HCT116 (cell line): Measurements from ENCODE around the gene MAPK8IP3. TPM values are rescaled to one million over a fixed set of nuclear protein-coding genes. Genes with fewer than 3 reads are reported as not detected.

Experiments used
- ATAC-seq: fragments of 200-7000 bp; cut with Tn5 transposase; 2 replicates; pipeline ENCODE4 v1.9.1; 2020; ENCODE audit warnings: mild to moderate bottlenecking, moderate library complexity
- BruUV-seq: library from RNA; stranded (reverse); fragments of 400-500 nt; replicated peaks from 2 replicates; lab custom pipeline; 2021; lab: Mats Ljungman, UMichigan
- CTCF ChIA-PET: fragments of 300-600 bp; sonication (Branson Sonifier 250); formaldehyde crosslinking; loops from one replicate; lab custom pipeline; 2021; ENCODE audit warnings: antibody characterized with exemption; lab: Charles Lee
- POLR2A ChIA-PET: fragments of 300-600, 350-600 bp; sonication (Branson Sonifier 250); formaldehyde crosslinking; loops from one replicate; lab custom pipeline; 2021; ENCODE audit warnings: antibody characterized with exemption; lab: Charles Lee
- RAD21 ChIA-PET, 2 experiments: fragments of 300-600 bp; sonication (Branson Sonifier 250); formaldehyde crosslinking; loops; one replicate each; lab custom pipeline; 2023; ENCODE audit warnings: low total read pairs in 2 of 2; ENCODE audit not compliant: uncharacterized antibody in 2 of 2, unreplicated experiment in 2 of 2, low non-redundant PET in 1 of 2; lab: Charles Lee
- DNase-seq: peaks from one replicate; pipeline ENCODE4 v3.0.0-alpha.2; 2010; ENCODE audit warnings: low read depth, low spot score
- H2AFZ ChIP-seq: fragments of 200-600 bp; shearing (Covaris generic), sonication (generic); 2 replicates; pipeline ENCODE4 v1.6.1; 2017; ENCODE audit warnings: low read depth, mixed run types, mixed read lengths, antibody characterized with exemption, low read length; ENCODE audit not compliant: poor library complexity, severe bottlenecking
- H3K27ac ChIP-seq: 2 replicates; pipeline ENCODE4 v1.5.1; 2012; ENCODE audit warnings: low read depth, low read length
- H3K27me3 ChIP-seq: fragments of 200-600 bp; sonication (generic); 2 replicates; pipeline ENCODE4 v1.6.1; 2016; ENCODE audit warnings: mixed run types, low read length, mixed read lengths; ENCODE audit not compliant: insufficient read depth
- H3K36me3 ChIP-seq, 2 experiments: fragments of 200-500 bp in 1 of 2; fragments of 200-600 bp in 1 of 2; sonication (Bioruptor generic) in 1 of 2; sonication (generic) in 1 of 2; 2 replicates each; pipeline versions ENCODE4 v1.5.1 to v1.6.1; 2014 to 2016; ENCODE audit warnings: low read length in 2 of 2, inconsistent platforms in 1 of 2, mixed read lengths in 1 of 2, mixed run types in 1 of 2; ENCODE audit not compliant: insufficient read depth in 2 of 2, control insufficient read depth in 1 of 2
- H3K4me1 ChIP-seq, 2 experiments: fragments of 200-600 bp in 1 of 2; sonication (generic) in 1 of 2; 2 replicates each; pipeline versions ENCODE4 v1.5.1 to v1.6.1; 2012 to 2017; ENCODE audit warnings: low read length in 2 of 2, inconsistent platforms in 1 of 2, mild to moderate bottlenecking in 1 of 2, mixed read lengths in 1 of 2, mixed run types in 1 of 2, moderate library complexity in 1 of 2; ENCODE audit not compliant: insufficient read depth in 2 of 2, control insufficient read depth in 1 of 2
- H3K4me2 ChIP-seq: fragments of 200-600 bp; sonication (generic); 2 replicates; pipeline ENCODE4 v1.6.1; 2017; ENCODE audit warnings: mixed run types, low read length, mixed read lengths
- H3K4me3 ChIP-seq, 2 experiments: fragments of 200-600 bp in 1 of 2; sonication (generic) in 1 of 2; replicated peaks in 1 of 2; 2 replicates each; pipeline ENCODE4 v1.5.1; 2011 to 2016; ENCODE audit warnings: low read length in 2 of 2, control low read depth in 1 of 2, low read depth in 1 of 2, mild to moderate bottlenecking in 1 of 2, mixed read lengths in 1 of 2, mixed run types in 1 of 2
- H3K79me2 ChIP-seq: fragments of 200-600 bp; sonication (generic); 2 replicates; pipeline ENCODE4 v1.6.1; 2017; ENCODE audit warnings: mild to moderate bottlenecking, mixed run types, low read length, moderate library complexity, mixed read lengths; ENCODE audit not compliant: insufficient read depth
- H3K9ac ChIP-seq: fragments of 200-600 bp; sonication (generic); 2 replicates; pipeline ENCODE4 v1.6.1; 2016; ENCODE audit warnings: low read length, mixed read lengths
- H3K9me2 ChIP-seq: fragments of 200-600 bp; sonication (generic), shearing (Covaris generic); 2 replicates; pipeline ENCODE4 v1.6.1; 2017; ENCODE audit warnings: mixed run types, mild to moderate bottlenecking, moderate library complexity; ENCODE audit not compliant: insufficient read depth
- H3K9me3 ChIP-seq, 2 experiments: fragments of 200-500 bp in 1 of 2; fragments of 200-600 bp in 1 of 2; sonication (Bioruptor generic) in 1 of 2; sonication (generic) in 1 of 2; 2 replicates each; pipeline ENCODE4 v1.6.1; 2014 to 2017; ENCODE audit warnings: low read length in 2 of 2, mixed read lengths in 2 of 2, inconsistent platforms in 1 of 2, low read depth in 1 of 2, mild to moderate bottlenecking in 1 of 2, mixed run types in 1 of 2, moderate library complexity in 1 of 2; ENCODE audit not compliant: control insufficient read depth in 1 of 2, insufficient read depth in 1 of 2
- H4K20me1 ChIP-seq: fragments of 200-600 bp; sonication (generic), shearing (Covaris generic); 2 replicates; pipeline ENCODE4 v1.6.1; 2017; ENCODE audit warnings: mixed run types, mild to moderate bottlenecking, moderate library complexity; ENCODE audit not compliant: insufficient read depth
- CBX3 ChIP-seq: IDR thresholded peaks from 2 replicates; pipeline ENCODE4 v1.6.1; 2012; ENCODE audit warnings: low read depth
- ELF1 ChIP-seq: IDR thresholded peaks from 2 replicates; pipeline ENCODE4 v1.6.1; 2012; ENCODE audit warnings: low read depth, borderline replicate concordance
- EZH2 ChIP-seq: fragments of 200-600 bp; sonication (generic); IDR thresholded peaks from 2 replicates; pipeline ENCODE4 v1.6.1; 2017; ENCODE audit warnings: antibody characterized with exemption, mixed run types
- EZH2phosphoT487 ChIP-seq: fragments of 200-600 bp; IDR thresholded peaks from 2 replicates; pipeline ENCODE4 v1.6.1; 2018; ENCODE audit warnings: antibody characterized with exemption, borderline replicate concordance
- FOSL1 ChIP-seq: IDR thresholded peaks from 2 replicates; pipeline ENCODE4 v1.6.1; 2012; ENCODE audit warnings: low read depth
- JUND ChIP-seq: IDR thresholded peaks from 2 replicates; pipeline ENCODE4 v1.6.1; 2012
- POLR2AphosphoS5 ChIP-seq: IDR thresholded peaks from 2 replicates; pipeline ENCODE4 v1.6.1; 2011; ENCODE audit warnings: mild to moderate bottlenecking, low read depth, low read length, moderate library complexity
- RAD21 ChIP-seq: IDR thresholded peaks from 2 replicates; pipeline ENCODE4 v1.6.1; 2012; ENCODE audit warnings: low read depth, mild to moderate bottlenecking
- SIN3A ChIP-seq: IDR thresholded peaks from 2 replicates; pipeline ENCODE4 v1.6.1; 2012; ENCODE audit warnings: low read depth
- SP1 ChIP-seq: IDR thresholded peaks from 2 replicates; pipeline ENCODE4 v1.6.1; 2012; ENCODE audit warnings: low read depth
- SRF ChIP-seq: IDR thresholded peaks from 2 replicates; pipeline ENCODE4 v1.6.1; 2012; ENCODE audit warnings: low read depth
- TCF7L2 ChIP-seq: IDR thresholded peaks from 2 replicates; pipeline ENCODE4 v1.7.0; 2011; ENCODE audit warnings: borderline replicate concordance, inconsistent platforms; ENCODE audit not compliant: insufficient read depth, insufficient read length; ENCODE audit errors: extremely low read depth
- YY1 ChIP-seq: IDR thresholded peaks from 2 replicates; pipeline ENCODE4 v1.6.1; 2011; ENCODE audit warnings: low read length, low read depth, moderate library complexity, mild to moderate bottlenecking; ENCODE audit not compliant: insufficient replicate concordance; ENCODE audit errors: extremely low read depth
- ZFX ChIP-seq: fragments of 450-650 bp; IDR thresholded peaks from 2 replicates; pipeline ENCODE4 v1.6.1; 2017
- ZNF274 ChIP-seq: fragments of 200-500 bp; sonication (Bioruptor generic); IDR thresholded peaks from 2 replicates; pipeline ENCODE4 v1.6.1; 2014; ENCODE audit warnings: mild to moderate bottlenecking, low read depth, low read length, inconsistent platforms
- intact Hi-C: fragments of 100-400 bp; cut with micrococcal nuclease; formaldehyde crosslinking; loops from 2 replicates; pipeline ENCODE4 v1.10.0; 2022
- total RNA-seq: library from RNA; stranded (reverse); gene quantifications from one replicate; pipeline ENCODE4 v1.2.1, GENCODE V29; 2021; ENCODE audit not compliant: unreplicated experiment
- TF ChIP-seq, protein P1 (sequence below): IDR thresholded peaks from 2 replicates; pipeline ENCODE4 v1.6.1; 2011; ENCODE audit warnings: mild to moderate bottlenecking, low read length, moderate library complexity; ENCODE audit not compliant: insufficient replicate concordance; ENCODE audit errors: extremely low read depth
- TF ChIP-seq, protein P2 (sequence below): IDR thresholded peaks from 2 replicates; pipeline ENCODE4 v1.6.1; 2012
- TF ChIP-seq, protein P3 (sequence below): IDR thresholded peaks from 2 replicates; pipeline ENCODE4 v1.6.1; 2012

The MAPK8IP3 gene
- total RNA-seq, 1 experiment from 2014 or later, result 75.3 TPM

DNA sequence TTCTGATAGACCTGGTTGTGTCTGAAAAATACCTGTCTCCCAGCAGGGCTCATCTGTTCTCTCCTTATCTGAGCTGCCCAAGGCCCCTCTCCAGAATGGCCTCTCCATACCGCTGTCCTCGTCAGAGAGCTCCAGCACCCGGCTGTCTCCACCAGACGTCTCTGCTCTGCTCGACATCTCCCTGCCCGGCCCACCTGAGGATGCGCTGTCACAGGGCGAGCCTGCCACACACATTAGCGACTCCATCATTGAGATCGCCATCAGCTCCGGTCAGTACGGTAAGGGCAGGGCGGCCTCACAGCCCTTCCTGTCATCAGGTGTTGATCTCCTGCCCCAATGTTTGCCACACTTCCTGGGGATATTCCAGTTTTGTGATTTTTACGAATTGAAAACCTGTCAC, 38.1 kb upstream of the MAPK8IP3 start:
- POLR2A ChIA-PET, result no interaction called here
- BruUV-seq, result no TSS peak
- no peak for ATAC-seq

More for the DNA sequence above, 38.1 kb upstream of the MAPK8IP3 start:
- Histone ChIP-seq H4K20me1 (no peaks in the 10 kb centered on the region), H2AFZ (no peak overlapping the region), H3K9ac (no peak overlapping the region), H3K4me3 (no peak overlapping the region), H3K9me2 (no peaks in the 10 kb centered on the region), H3K4me2 (no peak overlapping the region), H3K79me2 (no peaks in the 10 kb centered on the region), H3K36me3 (peaks cover 32 to 53% of the 10 kb centered on the region in 2 experiments), H3K4me1 (no peaks in the 10 kb centered on the region), H3K9me3 (no peaks in the 10 kb centered on the region), H3K27me3 (no peaks in the 10 kb centered on the region), H3K27ac (no peak overlapping the region)
- ChIA-PET CTCF (interaction anchor here (1.4 kb wide), 1 partner anchor 24 kb away, joined by 3 read pairs; no protein-coding TSS in a partner anchor), RAD21 (no interaction called here)
- intact Hi-C loops, result no loop called here
- TF ChIP-seq EZH2 (no peak), SP1 (no peak), SRF (no peak), EZH2phosphoT487 (no peak), JUND (no peak), SIN3A (no peak), ZFX (no peak), ZNF274 (no peak), FOSL1 (no peak), TCF7L2 (no peak), YY1 (no peak), RAD21 (no peak), CBX3 (no peak), POLR2AphosphoS5 (no peak), ELF1 (no peak)
- TF ChIP-seq, protein P1, sequence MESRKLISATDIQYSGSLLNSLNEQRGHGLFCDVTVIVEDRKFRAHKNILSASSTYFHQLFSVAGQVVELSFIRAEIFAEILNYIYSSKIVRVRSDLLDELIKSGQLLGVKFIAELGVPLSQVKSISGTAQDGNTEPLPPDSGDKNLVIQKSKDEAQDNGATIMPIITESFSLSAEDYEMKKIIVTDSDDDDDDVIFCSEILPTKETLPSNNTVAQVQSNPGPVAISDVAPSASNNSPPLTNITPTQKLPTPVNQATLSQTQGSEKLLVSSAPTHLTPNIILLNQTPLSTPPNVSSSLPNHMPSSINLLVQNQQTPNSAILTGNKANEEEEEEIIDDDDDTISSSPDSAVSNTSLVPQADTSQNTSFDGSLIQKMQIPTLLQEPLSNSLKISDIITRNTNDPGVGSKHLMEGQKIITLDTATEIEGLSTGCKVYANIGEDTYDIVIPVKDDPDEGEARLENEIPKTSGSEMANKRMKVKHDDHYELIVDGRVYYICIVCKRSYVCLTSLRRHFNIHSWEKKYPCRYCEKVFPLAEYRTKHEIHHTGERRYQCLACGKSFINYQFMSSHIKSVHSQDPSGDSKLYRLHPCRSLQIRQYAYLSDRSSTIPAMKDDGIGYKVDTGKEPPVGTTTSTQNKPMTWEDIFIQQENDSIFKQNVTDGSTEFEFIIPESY, result no peak
- TF ChIP-seq, protein P2, sequence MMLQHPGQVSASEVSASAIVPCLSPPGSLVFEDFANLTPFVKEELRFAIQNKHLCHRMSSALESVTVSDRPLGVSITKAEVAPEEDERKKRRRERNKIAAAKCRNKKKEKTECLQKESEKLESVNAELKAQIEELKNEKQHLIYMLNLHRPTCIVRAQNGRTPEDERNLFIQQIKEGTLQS, result no peak
- TF ChIP-seq, protein P3, sequence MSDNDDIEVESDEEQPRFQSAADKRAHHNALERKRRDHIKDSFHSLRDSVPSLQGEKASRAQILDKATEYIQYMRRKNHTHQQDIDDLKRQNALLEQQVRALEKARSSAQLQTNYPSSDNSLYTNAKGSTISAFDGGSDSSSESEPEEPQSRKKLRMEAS, result no peak
- no peak for DNase-seq
